GM15510 (cell line): Measurements from ENCODE around the gene ANKLE1.

Source experiments
- POLR2A ChIP-seq: IDR thresholded peaks from 3 replicates; pipeline ENCODE4 v1.6.1; 2011; ENCODE audit warnings: borderline replicate concordance; ENCODE audit not compliant: insufficient read length; ENCODE audit errors: extremely low read depth

The ANKLE1 gene

GRCh38 chr19:17330262-17331044, 48.8 kb downstream of the ANKLE1 start:
- no peak for TF ChIP-seq POLR2A

GRCh38 chr19:17331045-17331558, 49.4 kb downstream of the ANKLE1 start:
- no peak for TF ChIP-seq POLR2A

- no peak for TF ChIP-seq POLR2A
Measured at GRCh38 chr19:17332360-17332676, 50.6 kb downstream of the ANKLE1 start.

- no peak for TF ChIP-seq POLR2A
Measured at GRCh38 chr19:17332677-17333581, 51.2 kb downstream of the ANKLE1 start.

GRCh38 chr19:17333611-17334413, 52.1 kb downstream of the ANKLE1 start:
- peak; percentile 27 for TF ChIP-seq POLR2A

GRCh38 chr19:17334414-17335409, 53.0 kb downstream of the ANKLE1 start, which contains the start of gene ANO8:
ANO8 (minus strand) TSS chr19:17334855; CDS start chr19:17334670, 185 bp downstream.
- TF ChIP-seq POLR2A, result peak; percentile 34

GRCh38 chr19:17335575-17335974, 53.9 kb downstream of the ANKLE1 start:
- no peak for TF ChIP-seq POLR2A
